ENCODE results near the gene CST5. TPM values are rescaled to one million over a fixed set of nuclear protein-coding genes. Genes with fewer than 3 reads are reported as not detected.

Gene CST5
- total RNA-seq, 1 experiment from 2014 or later = not detected

GRCh38 chr20:23884136-23884770 lies 4.7 kb upstream of the CST5 start:
- H3K9ac ChIP-seq (ENCODE audit: low read length) = no peak overlapping the region
- no peaks in the 10 kb centered on the region for H3K36me3 ChIP-seq (ENCODE audit: control insufficient read depth in 1 of 2, insufficient read depth in 2 of 2, low read length in 2 of 2)
- no peaks in the 10 kb centered on the region for H3K9me3 ChIP-seq (ENCODE audit: control insufficient read depth in 1 of 2, insufficient read depth in 1 of 2, low read depth in 1 of 2, low read length in 2 of 2)
- no peak overlapping the region for H3K4me3 ChIP-seq (replicated peaks in 1 of 2; ENCODE audit: low read depth in 1 of 2, low read length in 2 of 2)
- TF ChIP-seq ELF1 (IDR thresholded peaks at IDR 0.05; ENCODE audit: borderline replicate concordance, low read depth) = no peak
- no peak for TF ChIP-seq CTCF (IDR thresholded peaks at IDR 0.05 in 2 of 3, conservative IDR thresholded peaks at IDR 0.05 in 1 of 3; ENCODE audit: borderline replicate concordance in 1 of 3, insufficient read depth in 1 of 3, low read depth in 2 of 3, low read length in 2 of 3)
- no peak for TF ChIP-seq TCF7L2 (IDR thresholded peaks at IDR 0.05; ENCODE audit: borderline replicate concordance, extremely low read depth, insufficient read depth, insufficient read length)
- TF ChIP-seq EZH2phosphoT487 (IDR thresholded peaks at IDR 0.05; ENCODE audit: borderline replicate concordance) = no peak
- TF ChIP-seq RAD21 (IDR thresholded peaks at IDR 0.05; ENCODE audit: low read depth) = no peak
- no peak for TF ChIP-seq REST (IDR thresholded peaks at IDR 0.05; ENCODE audit: low read depth)
- no peak for TF ChIP-seq SP1 (IDR thresholded peaks at IDR 0.05; ENCODE audit: low read depth)
- no peak for TF ChIP-seq POLR2A (IDR thresholded peaks at IDR 0.05; ENCODE audit: borderline replicate concordance, extremely low read depth, insufficient read depth, insufficient read length)
- no peak for TF ChIP-seq JUND (IDR thresholded peaks at IDR 0.05)
- no peak for TF ChIP-seq ZFX (IDR thresholded peaks at IDR 0.05)
- no peak for TF ChIP-seq SIN3A (IDR thresholded peaks at IDR 0.05; ENCODE audit: low read depth)
- no peak for TF ChIP-seq SRF (IDR thresholded peaks at IDR 0.05; ENCODE audit: low read depth)
- no peak for TF ChIP-seq ZBTB33 (IDR thresholded peaks at IDR 0.05; ENCODE audit: extremely low read depth, insufficient replicate concordance, low read length)
- ChIA-PET CTCF (no interaction called here), RAD21 (ENCODE audit: low non-redundant PET in 1 of 2, low total read pairs in 2 of 2, uncharacterized antibody in 2 of 2, unreplicated experiment in 2 of 2) (no interaction called here), POLR2A (no interaction called here)
- H3K4me2 ChIP-seq (ENCODE audit: low read length) = no peak overlapping the region
- ATAC-seq (no peak), DNase-seq (ENCODE audit: low read depth, low spot score) (no peak)
- H3K27me3 ChIP-seq (ENCODE audit: insufficient read depth, low read length) = peaks cover 14% of the 10 kb centered on the region
- no peaks in the 10 kb centered on the region for H3K79me2 ChIP-seq (ENCODE audit: insufficient read depth, low read length)
- no peaks in the 10 kb centered on the region for H3K9me2 ChIP-seq (ENCODE audit: insufficient read depth)
- no TSS peak for BruUV-seq (replicated peaks)
- no peaks in the 10 kb centered on the region for H4K20me1 ChIP-seq (ENCODE audit: insufficient read depth)
- no peaks in the 10 kb centered on the region for H3K4me1 ChIP-seq (ENCODE audit: control insufficient read depth in 1 of 2, insufficient read depth in 2 of 2, low read length in 2 of 2)
- no peak overlapping the region for H2AFZ ChIP-seq (ENCODE audit: low read depth, low read length, poor library complexity, severe bottlenecking)
- intact Hi-C loops (cut with micrococcal nuclease) = no loop called here
- no peak overlapping the region for H3K27ac ChIP-seq (ENCODE audit: low read depth, low read length)

Data from HCT116 (cell line).